OCI-LY1 (cell line): ENCODE measurements around the gene ACTN4.

Source experiments
- H2AFZ ChIP-seq: fragments of 200-600 bp; sonication (generic), shearing (Covaris generic); 2 replicates; pipeline ENCODE4 v1.6.0; 2014; ENCODE audit warnings: antibody characterized with exemption, mild to moderate bottlenecking, low read length
- H3F3A ChIP-seq: fragments of 200-600 bp; sonication (generic), shearing (Covaris generic); 2 replicates; pipeline ENCODE4 v1.6.0; 2014; ENCODE audit warnings: mild to moderate bottlenecking, antibody characterized with exemption, low read length, moderate library complexity; ENCODE audit not compliant: insufficient read depth
- H3K27ac ChIP-seq: fragments of 200-600 bp; sonication (generic); 2 replicates; pipeline ENCODE4 v1.5.1; 2014; ENCODE audit warnings: low read length, mixed run types, mild to moderate bottlenecking, low read depth; ENCODE audit not compliant: poor library complexity, severe bottlenecking
- H3K27me3 ChIP-seq: fragments of 200-600 bp; sonication (generic); 2 replicates; pipeline ENCODE4 v1.6.0; 2014; ENCODE audit warnings: antibody characterized with exemption, mild to moderate bottlenecking, low read length, moderate library complexity; ENCODE audit not compliant: insufficient read depth
- H3K36me3 ChIP-seq: fragments of 200-600 bp; sonication (generic); 2 replicates; pipeline ENCODE4 v1.6.1; 2014; ENCODE audit warnings: mild to moderate bottlenecking, antibody characterized with exemption, low read length, moderate library complexity, mixed read lengths; ENCODE audit not compliant: insufficient read depth
- H3K4me1 ChIP-seq: fragments of 200-600 bp; sonication (generic); 2 replicates; pipeline ENCODE4 v1.5.1; 2014; ENCODE audit warnings: mild to moderate bottlenecking, low read length, moderate library complexity; ENCODE audit not compliant: insufficient read depth, severe bottlenecking
- H3K4me2 ChIP-seq: fragments of 200-600 bp; sonication (generic), shearing (Covaris generic); 2 replicates; pipeline ENCODE4 v1.6.1; 2014; ENCODE audit warnings: low read length
- H3K4me3 ChIP-seq: fragments of 200-600 bp; sonication (generic); 2 replicates; pipeline ENCODE4 v1.5.1; 2014; ENCODE audit warnings: low read length, low read depth, mild to moderate bottlenecking, mixed read lengths; ENCODE audit not compliant: poor library complexity, severe bottlenecking
- H3K79me2 ChIP-seq: fragments of 200-600 bp; shearing (Covaris generic); 2 replicates; pipeline ENCODE4 v1.6.1; 2016; ENCODE audit warnings: mixed run types, low read length, mixed read lengths; ENCODE audit not compliant: insufficient read depth
- H3K9ac ChIP-seq: fragments of 200-600 bp; sonication (generic), shearing (Covaris generic); 2 replicates; pipeline ENCODE4 v1.6.1; 2014; ENCODE audit warnings: mild to moderate bottlenecking, low read length, mixed read lengths
- H3K9me2 ChIP-seq: fragments of 200-600 bp; sonication (generic), shearing (Covaris generic); 2 replicates; pipeline ENCODE4 v1.6.1; 2014; ENCODE audit warnings: low read depth, mild to moderate bottlenecking, low read length, mixed read lengths
- H3K9me3 ChIP-seq: fragments of 200-600 bp; shearing (Covaris generic); 2 replicates; pipeline ENCODE4 v1.6.1; 2014; ENCODE audit warnings: low read length, mixed read lengths
- H4K20me1 ChIP-seq: fragments of 200-600 bp; sonication (generic), shearing (Covaris generic); 2 replicates; pipeline ENCODE4 v1.6.0; 2016; ENCODE audit warnings: mild to moderate bottlenecking, low read length; ENCODE audit not compliant: insufficient read depth
- CTCF ChIP-seq: fragments of 200-600 bp; sonication (generic), shearing (Covaris generic); IDR thresholded peaks from 2 replicates; pipeline ENCODE4 v1.5.1; 2017; ENCODE audit warnings: mild to moderate bottlenecking, antibody characterized with exemption, low read length, moderate library complexity, mixed read lengths
- EZH2 ChIP-seq: fragments of 200-600 bp; sonication (generic), shearing (Covaris generic); IDR thresholded peaks from 2 replicates; pipeline ENCODE4 v1.8.0; 2017; ENCODE audit warnings: borderline replicate concordance, mixed run types, mild to moderate bottlenecking, antibody characterized with exemption, low read length, moderate library complexity, mixed read lengths

The ACTN4 gene

GRCh38 chr19:38700902-38701454 lies 53.5 kb downstream of the ACTN4 start:
- Histone ChIP-seq H3K4me3 (no peak overlapping the region), H2AFZ (no peak overlapping the region), H4K20me1 (no peaks in the 10 kb centered on the region), H3K27me3 (no peaks in the 10 kb centered on the region), H3K4me2 (no peak overlapping the region), H3K27ac (no peak overlapping the region), H3F3A (no peaks in the 10 kb centered on the region), H3K9ac (no peak overlapping the region), H3K79me2 (no peaks in the 10 kb centered on the region), H3K4me1 (no peaks in the 10 kb centered on the region), H3K36me3 (peaks cover 61% of the 10 kb centered on the region), H3K9me2 (no peaks in the 10 kb centered on the region), H3K9me3 (no peaks in the 10 kb centered on the region)
- no peak for TF ChIP-seq EZH2
- TF ChIP-seq CTCF, result no peak

GRCh38 chr19:38701455-38702063 lies 54.1 kb downstream of the ACTN4 start:
- Histone ChIP-seq H3K36me3 (peaks cover 67% of the 10 kb centered on the region), H3K4me3 (no peak overlapping the region), H3K9ac (no peak overlapping the region), H3K4me1 (no peaks in the 10 kb centered on the region), H3F3A (no peaks in the 10 kb centered on the region), H3K27ac (no peak overlapping the region), H2AFZ (no peak overlapping the region), H4K20me1 (no peaks in the 10 kb centered on the region), H3K9me3 (no peaks in the 10 kb centered on the region), H3K27me3 (no peaks in the 10 kb centered on the region), H3K9me2 (no peaks in the 10 kb centered on the region), H3K4me2 (no peak overlapping the region), H3K79me2 (no peaks in the 10 kb centered on the region)
- no peak for TF ChIP-seq EZH2
- TF ChIP-seq CTCF, result no peak

GRCh38 chr19:38702278-38702677 lies 54.8 kb downstream of the ACTN4 start:
- Histone ChIP-seq H3K79me2 (no peaks in the 10 kb centered on the region), H2AFZ (no peak overlapping the region), H3K4me1 (no peaks in the 10 kb centered on the region), H3K4me3 (no peak overlapping the region), H3K9me2 (no peaks in the 10 kb centered on the region), H3K36me3 (peaks cover 74% of the 10 kb centered on the region), H3K9me3 (no peaks in the 10 kb centered on the region), H3K27me3 (no peaks in the 10 kb centered on the region), H3K9ac (no peak overlapping the region), H4K20me1 (no peaks in the 10 kb centered on the region), H3K27ac (no peak overlapping the region), H3F3A (no peaks in the 10 kb centered on the region), H3K4me2 (no peak overlapping the region)
- TF ChIP-seq CTCF (no peak), EZH2 (no peak)
